Measurements from ENCODE around the gene MGAT5.

MGAT5 gene

GRCh38 chr2:134253804-134254203, at the start of gene MGAT5:
MGAT5 (plus strand) TSS chr2:134254072; CDS start chr2:134254404, 332 bp downstream.
- Histone ChIP-seq H3K4me3 (ENCODE audit: low read length) (peak within 1 kb of the TSS; percentile 49), H3K79me2 (ENCODE audit: low read length) (no peaks in the 10 kb centered on the region; the same call in 1 of the 2 replicates), H4K20me1 (ENCODE audit: insufficient read depth, low read length) (peaks cover 40% of the 10 kb centered on the region), H3K27ac (ENCODE audit: low read length) (peak within 1 kb of the TSS; percentile 77), H3K4me1 (ENCODE audit: low read length) (peaks cover 62% of the 10 kb centered on the region), H3K36me3 (replicated peaks; ENCODE audit: low read depth, low read length) (peaks cover 7% of the 10 kb centered on the region), H3K27me3 (ENCODE audit: low read depth, low read length) (peaks cover 13% of the 10 kb centered on the region), H3K4me2 (ENCODE audit: low read length) (peak within 1 kb of the TSS; percentile 74), H3K9me3 (ENCODE audit: insufficient read depth, low read length) (no peaks in the 10 kb centered on the region), H2AFZ (ENCODE audit: low read depth, low read length) (no peak within 1 kb of the TSS), H3K9ac (ENCODE audit: low read length) (peak within 1 kb of the TSS; percentile 21; the same call in 1 of the 2 replicates)
- TF ChIP-seq EZH2phosphoT487 (IDR thresholded peaks at IDR 0.05; ENCODE audit: low read depth) (no peak), CTCF (IDR thresholded peaks at IDR 0.05; ENCODE audit: low read depth, low read length) (no peak)

GRCh38 chr2:134205087-134205486, 48.8 kb upstream of the MGAT5 start:
- H4K20me1 ChIP-seq (ENCODE audit: insufficient read depth, low read length) = peaks cover 52% of the 10 kb centered on the region

GRCh38 chr2:134206031-134206430, 47.8 kb upstream of the MGAT5 start:
- Histone ChIP-seq H3K36me3 (replicated peaks; ENCODE audit: low read depth, low read length) (no peaks in the 10 kb centered on the region), H3K4me2 (ENCODE audit: low read length) (peak overlapping the region; percentile 64), H3K4me3 (ENCODE audit: low read length) (peak overlapping the region; percentile 41), H3K9ac (ENCODE audit: low read length) (no peak overlapping the region), H3K9me3 (ENCODE audit: insufficient read depth, low read length) (no peaks in the 10 kb centered on the region), H3K27ac (ENCODE audit: low read length) (no peak overlapping the region), H3K79me2 (ENCODE audit: low read length) (no peaks in the 10 kb centered on the region), H3K4me1 (ENCODE audit: low read length) (peaks cover 26% of the 10 kb centered on the region), H2AFZ (ENCODE audit: low read depth, low read length) (no peak overlapping the region), H4K20me1 (ENCODE audit: insufficient read depth, low read length) (peaks cover 48% of the 10 kb centered on the region), H3K27me3 (ENCODE audit: low read depth, low read length) (peaks cover 15% of the 10 kb centered on the region)
- TF ChIP-seq CTCF (IDR thresholded peaks at IDR 0.05; ENCODE audit: low read depth, low read length) (no peak), EZH2phosphoT487 (IDR thresholded peaks at IDR 0.05; ENCODE audit: low read depth) (no peak)

More at GRCh38 chr2:134205087-134205486, 48.8 kb upstream of the MGAT5 start:
- no peak overlapping the region for H2AFZ ChIP-seq (ENCODE audit: low read depth, low read length)
- H3K9me3 ChIP-seq (ENCODE audit: insufficient read depth, low read length) = no peaks in the 10 kb centered on the region
- H3K4me2 ChIP-seq (ENCODE audit: low read length) = no peak overlapping the region
- H3K36me3 ChIP-seq (replicated peaks; ENCODE audit: low read depth, low read length) = no peaks in the 10 kb centered on the region
- no peak overlapping the region for H3K9ac ChIP-seq (ENCODE audit: low read length)
- no peak overlapping the region for H3K27ac ChIP-seq (ENCODE audit: low read length)
- peaks cover 15% of the 10 kb centered on the region for H3K27me3 ChIP-seq (ENCODE audit: low read depth, low read length)
- no peak for TF ChIP-seq EZH2phosphoT487 (IDR thresholded peaks at IDR 0.05; ENCODE audit: low read depth)
- TF ChIP-seq CTCF (IDR thresholded peaks at IDR 0.05; ENCODE audit: low read depth, low read length) = no peak
- H3K4me1 ChIP-seq (ENCODE audit: low read length) = peaks cover 26% of the 10 kb centered on the region
- H3K4me3 ChIP-seq (ENCODE audit: low read length) = no peak overlapping the region
- H3K79me2 ChIP-seq (ENCODE audit: low read length) = no peaks in the 10 kb centered on the region

GRCh38 chr2:134206573-134206972, 47.3 kb upstream of the MGAT5 start:
- Histone ChIP-seq H3K9me3 (ENCODE audit: insufficient read depth, low read length) (no peaks in the 10 kb centered on the region), H3K4me1 (ENCODE audit: low read length) (peaks cover 26% of the 10 kb centered on the region), H2AFZ (ENCODE audit: low read depth, low read length) (no peak overlapping the region), H3K4me3 (ENCODE audit: low read length) (peak overlapping the region; percentile 41), H3K79me2 (ENCODE audit: low read length) (no peaks in the 10 kb centered on the region), H3K27ac (ENCODE audit: low read length) (no peak overlapping the region), H3K27me3 (ENCODE audit: low read depth, low read length) (peaks cover 15% of the 10 kb centered on the region), H3K4me2 (ENCODE audit: low read length) (peak overlapping the region; percentile 64), H3K9ac (ENCODE audit: low read length) (no peak overlapping the region), H4K20me1 (ENCODE audit: insufficient read depth, low read length) (peaks cover 48% of the 10 kb centered on the region), H3K36me3 (replicated peaks; ENCODE audit: low read depth, low read length) (no peaks in the 10 kb centered on the region)
- TF ChIP-seq CTCF (IDR thresholded peaks at IDR 0.05; ENCODE audit: low read depth, low read length) (no peak), EZH2phosphoT487 (IDR thresholded peaks at IDR 0.05; ENCODE audit: low read depth) (no peak)

Measured in OCI-LY3 (cell line).